ENCODE measurements around the gene DDX4. TPM values are rescaled to one million over a fixed set of nuclear protein-coding genes. Genes with fewer than 3 reads are reported as not detected.

The DDX4 gene
- under 1 TPM in 1 of 2 donors, not detected in 1; under 0.01 TPM for total RNA-seq

GRCh38 chr5:55737793-55738192, at the start of gene DDX4:
DDX4 (plus strand) TSS chr5:55738061; CDS start chr5:55738964, 903 bp downstream.

GRCh38 chr5:55712023-55712859, 25.6 kb upstream of the DDX4 start, which contains the start of gene SLC38A9:
SLC38A9 (minus strand) TSS chr5:55712324; CDS start chr5:55697958, 14,366 bp downstream.

GRCh38 chr5:55850839-55851674, 113.2 kb downstream of the DDX4 start, which contains the start of gene IL31RA:
IL31RA (plus strand) TSS chr5:55851357; CDS start chr5:55851571, 214 bp downstream.

Small RNA genes within 50 kb of the gene (small RNA-seq; reads per million reads assigned to genes)
- gene AC016632.1: 0 reads per million in 2 donors
- 0 reads per million in 2 donors for gene RNA5SP183

Other genes starting within 250 kb of the DDX4 start
- 10 to 100 TPM; 19.6 to 28.2 TPM for gene PLPP1, start 203.1 kb upstream of the DDX4 start, total RNA-seq
- gene SLC38A9, start 25.7 kb upstream of the DDX4 start, total RNA-seq: 10 to 100 TPM; 27.2 to 28.0 TPM
- not detected for gene IL31RA, start 113.3 kb downstream of the DDX4 start, total RNA-seq